ENCODE data around the gene PKNOX1.
"Not testable (repeated sequence)": the region's sequence is repeated elsewhere in the genome, so short reads cannot be mapped to it uniquely, and the experiment has no call there.

The PKNOX1 gene, protein sequence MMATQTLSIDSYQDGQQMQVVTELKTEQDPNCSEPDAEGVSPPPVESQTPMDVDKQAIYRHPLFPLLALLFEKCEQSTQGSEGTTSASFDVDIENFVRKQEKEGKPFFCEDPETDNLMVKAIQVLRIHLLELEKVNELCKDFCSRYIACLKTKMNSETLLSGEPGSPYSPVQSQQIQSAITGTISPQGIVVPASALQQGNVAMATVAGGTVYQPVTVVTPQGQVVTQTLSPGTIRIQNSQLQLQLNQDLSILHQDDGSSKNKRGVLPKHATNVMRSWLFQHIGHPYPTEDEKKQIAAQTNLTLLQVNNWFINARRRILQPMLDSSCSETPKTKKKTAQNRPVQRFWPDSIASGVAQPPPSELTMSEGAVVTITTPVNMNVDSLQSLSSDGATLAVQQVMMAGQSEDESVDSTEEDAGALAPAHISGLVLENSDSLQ

DNA sequence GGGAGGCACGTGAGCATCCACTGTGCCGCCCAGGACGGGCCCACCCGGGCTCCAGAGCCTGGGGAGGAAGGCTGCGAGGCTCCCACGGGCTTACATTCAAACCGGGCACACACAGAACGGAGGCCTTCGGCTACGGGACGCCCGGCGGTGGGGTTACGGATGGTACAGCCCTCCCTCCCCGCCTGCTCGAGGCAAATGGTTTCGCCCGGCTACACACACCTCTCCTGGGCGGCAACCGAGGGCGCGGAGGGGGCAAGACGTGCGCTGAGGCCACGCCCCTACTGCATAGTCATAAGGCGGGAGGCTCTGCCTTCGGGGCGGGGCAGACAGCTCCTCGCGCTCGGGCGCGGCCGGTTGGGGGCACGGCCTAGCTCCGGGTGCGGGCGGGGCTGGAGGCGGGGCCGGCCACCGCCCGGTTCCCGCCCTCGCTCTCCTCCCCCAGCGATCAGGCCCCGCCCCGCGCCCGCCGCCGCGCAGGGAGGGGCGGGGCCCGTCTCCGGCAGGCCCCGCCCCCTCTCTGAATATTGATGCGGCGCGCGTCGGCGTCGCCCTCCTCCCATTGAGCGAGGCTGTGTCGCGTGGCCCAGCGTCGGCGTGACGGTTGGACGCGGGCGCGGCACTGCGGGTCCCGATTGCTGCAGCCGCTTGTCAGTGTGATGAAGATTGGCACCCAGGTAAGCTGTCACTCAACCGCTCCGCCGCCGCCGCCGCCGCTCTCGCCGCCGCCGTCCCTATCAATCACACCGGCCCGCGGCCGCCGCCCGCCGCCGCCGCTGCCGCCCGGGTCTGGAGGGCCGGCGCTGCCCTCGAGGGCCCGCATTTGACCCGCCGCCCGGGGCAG is at the start of gene PKNOX1:
TSS of gene PKNOX1 (plus strand) at position 572 of the 841 bp plus-strand sequence. CDS start 29,820 bp downstream, outside the sequence.
- H3K4me1 ChIP-seq (ENCODE audit: insufficient read depth, low read length, poor library complexity, severe bottlenecking) = peaks cover 21% of the 10 kb centered on the region
- H3K9ac ChIP-seq (ENCODE audit: low read depth, low read length, poor library complexity, severe bottlenecking) = peak within 1 kb of the TSS; percentile 87
- no peaks in the 10 kb centered on the region for H3K9me3 ChIP-seq (ENCODE audit: insufficient read depth, low read depth, low read length)
- no peaks in the 10 kb centered on the region for H3F3A ChIP-seq (ENCODE audit: low read depth)
- peak within 1 kb of the TSS; percentile 95 for H2AFZ ChIP-seq (ENCODE audit: low read length)
- H3K79me2 ChIP-seq (ENCODE audit: insufficient read depth, low read length) = peaks cover 39% of the 10 kb centered on the region
- H3K36me3 ChIP-seq (ENCODE audit: insufficient read depth, low read length) = no peaks in the 10 kb centered on the region
- H3K9me2 ChIP-seq (replicated peaks; ENCODE audit: low read depth, low read length) = no peaks in the 10 kb centered on the region
- H3K4me2 ChIP-seq (ENCODE audit: low read depth, low read length, poor library complexity, severe bottlenecking) = peak within 1 kb of the TSS; percentile 93
- TF ChIP-seq EZH2phosphoT487 (IDR thresholded peaks at IDR 0.05; ENCODE audit: borderline replicate concordance) = no peak
- TF ChIP-seq, protein P1, sequence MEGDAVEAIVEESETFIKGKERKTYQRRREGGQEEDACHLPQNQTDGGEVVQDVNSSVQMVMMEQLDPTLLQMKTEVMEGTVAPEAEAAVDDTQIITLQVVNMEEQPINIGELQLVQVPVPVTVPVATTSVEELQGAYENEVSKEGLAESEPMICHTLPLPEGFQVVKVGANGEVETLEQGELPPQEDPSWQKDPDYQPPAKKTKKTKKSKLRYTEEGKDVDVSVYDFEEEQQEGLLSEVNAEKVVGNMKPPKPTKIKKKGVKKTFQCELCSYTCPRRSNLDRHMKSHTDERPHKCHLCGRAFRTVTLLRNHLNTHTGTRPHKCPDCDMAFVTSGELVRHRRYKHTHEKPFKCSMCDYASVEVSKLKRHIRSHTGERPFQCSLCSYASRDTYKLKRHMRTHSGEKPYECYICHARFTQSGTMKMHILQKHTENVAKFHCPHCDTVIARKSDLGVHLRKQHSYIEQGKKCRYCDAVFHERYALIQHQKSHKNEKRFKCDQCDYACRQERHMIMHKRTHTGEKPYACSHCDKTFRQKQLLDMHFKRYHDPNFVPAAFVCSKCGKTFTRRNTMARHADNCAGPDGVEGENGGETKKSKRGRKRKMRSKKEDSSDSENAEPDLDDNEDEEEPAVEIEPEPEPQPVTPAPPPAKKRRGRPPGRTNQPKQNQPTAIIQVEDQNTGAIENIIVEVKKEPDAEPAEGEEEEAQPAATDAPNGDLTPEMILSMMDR (conservative IDR thresholded peaks at IDR 0.05; ENCODE audit: low read length) = no peak
- H3K4me3 ChIP-seq (ENCODE audit: low read length, poor library complexity, severe bottlenecking) = peak within 1 kb of the TSS; percentile 82
- no peaks in the 10 kb centered on the region for H3K27me3 ChIP-seq (ENCODE audit: insufficient read depth, low read length, poor library complexity, severe bottlenecking)
- peaks cover 15% of the 10 kb centered on the region for H4K20me1 ChIP-seq (ENCODE audit: insufficient read depth, low read length, poor library complexity, severe bottlenecking)

DNA sequence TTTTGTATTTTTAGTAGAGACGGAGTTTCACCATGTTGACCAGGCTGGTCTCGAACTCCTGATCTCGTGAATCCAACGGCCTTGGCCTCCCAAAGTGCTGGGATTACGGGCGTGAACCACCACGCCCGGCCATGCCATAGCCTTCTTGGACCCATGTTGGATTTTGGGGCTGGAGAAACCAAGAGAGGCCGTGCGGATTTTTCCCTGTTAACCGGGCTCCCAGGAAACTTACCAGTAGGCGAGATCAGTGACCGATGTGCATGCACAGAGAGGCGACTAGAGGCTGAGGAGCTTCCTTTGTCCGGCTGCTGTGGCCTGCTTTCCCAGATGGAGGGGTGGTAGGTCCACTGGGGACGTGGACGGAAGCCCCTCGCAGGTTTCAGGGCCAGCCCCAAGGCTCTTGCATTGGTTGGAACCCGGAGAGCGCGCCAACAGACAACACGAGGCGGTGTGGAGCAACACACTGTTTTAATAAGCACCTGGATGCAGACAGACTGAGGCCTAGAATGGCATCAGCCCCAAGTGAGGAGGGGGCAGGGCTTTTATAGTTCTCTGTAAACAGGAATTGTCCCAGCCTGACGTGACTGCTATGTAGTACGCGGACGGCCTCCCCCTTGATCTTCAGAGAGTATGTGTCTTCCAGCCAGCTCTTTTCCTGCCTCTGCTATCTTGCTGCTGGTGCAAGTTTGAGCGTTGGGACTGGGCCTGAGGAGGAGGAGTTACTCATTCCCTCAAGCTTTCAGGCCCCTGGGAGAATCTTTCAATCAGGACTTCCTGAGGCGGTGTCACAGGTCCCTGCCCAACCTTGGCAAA is 49.0 kb upstream of the PKNOX1 start, which contains the start of gene ERVH48-1:
TSS of gene ERVH48-1 (minus strand) at position 517 of the 813 bp plus-strand sequence. CDS start 6,624 bp downstream, outside the sequence.
- peaks cover 23% of the 10 kb centered on the region for H3K4me1 ChIP-seq (ENCODE audit: insufficient read depth, low read length, poor library complexity, severe bottlenecking)
- peak within 1 kb of the TSS; percentile 47; the same call in 1 of the 2 replicates for H2AFZ ChIP-seq (ENCODE audit: low read length)
- no peaks in the 10 kb centered on the region for H4K20me1 ChIP-seq (ENCODE audit: insufficient read depth, low read length, poor library complexity, severe bottlenecking)
- TF ChIP-seq, protein P1 (conservative IDR thresholded peaks at IDR 0.05; ENCODE audit: low read length) = no peak
- TF ChIP-seq EZH2phosphoT487 (IDR thresholded peaks at IDR 0.05; ENCODE audit: borderline replicate concordance) = no peak
- H3K79me2 ChIP-seq (ENCODE audit: insufficient read depth, low read length) = no peaks in the 10 kb centered on the region; the same call in 1 of the 2 replicates
- H3K9me3 ChIP-seq (ENCODE audit: insufficient read depth, low read depth, low read length) = no peaks in the 10 kb centered on the region
- H3F3A ChIP-seq (ENCODE audit: low read depth) = no peaks in the 10 kb centered on the region
- peak within 1 kb of the TSS; percentile 72 for H3K4me2 ChIP-seq (ENCODE audit: low read depth, low read length, poor library complexity, severe bottlenecking)
- H3K9me2 ChIP-seq (replicated peaks; ENCODE audit: low read depth, low read length) = no peaks in the 10 kb centered on the region
- no peaks in the 10 kb centered on the region for H3K36me3 ChIP-seq (ENCODE audit: insufficient read depth, low read length)
- no peaks in the 10 kb centered on the region for H3K27me3 ChIP-seq (ENCODE audit: insufficient read depth, low read length, poor library complexity, severe bottlenecking)
- peak within 1 kb of the TSS; percentile 64 for H3K4me3 ChIP-seq (ENCODE audit: low read length, poor library complexity, severe bottlenecking)
- H3K9ac ChIP-seq (ENCODE audit: low read depth, low read length, poor library complexity, severe bottlenecking) = peak within 1 kb of the TSS; percentile 72

DNA sequence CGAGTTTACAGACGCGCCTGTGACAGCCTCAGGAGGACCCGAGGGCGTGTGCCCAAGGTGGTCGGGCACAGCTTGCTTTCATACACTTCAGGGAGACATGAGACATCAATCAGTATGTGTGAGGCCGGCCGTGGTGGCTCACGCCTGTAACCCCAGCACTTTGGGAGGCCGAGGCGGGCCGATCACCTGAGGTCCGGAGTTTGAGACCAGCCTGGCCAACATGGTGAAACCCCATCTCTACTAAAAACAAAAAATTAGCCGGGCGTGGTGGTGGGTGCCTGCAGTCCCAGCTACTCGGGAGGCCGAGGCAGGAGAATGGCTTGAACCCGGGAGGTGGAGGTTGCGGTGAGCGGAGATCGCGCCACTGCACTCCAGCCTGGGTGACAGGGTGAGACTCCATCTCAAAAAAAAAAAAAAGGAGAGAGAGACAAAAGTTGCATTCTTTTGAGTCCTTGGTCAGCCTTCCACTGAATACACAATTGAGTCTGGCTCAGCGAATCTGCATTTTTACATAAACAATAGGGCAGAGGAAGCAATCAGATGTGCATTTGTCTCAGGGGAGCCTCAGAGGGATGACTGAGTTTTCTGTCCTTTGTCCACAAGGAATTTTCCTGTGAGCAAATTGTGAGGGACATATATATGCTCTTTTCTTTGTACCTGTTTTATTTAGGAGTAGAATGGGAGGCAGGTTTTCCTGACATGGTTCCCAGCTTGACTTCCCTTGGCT is 46.7 kb upstream of the PKNOX1 start:
- not testable (repeated sequence) for H3K9me3 ChIP-seq (ENCODE audit: insufficient read depth, low read depth, low read length); H3K9me2 ChIP-seq (replicated peaks; ENCODE audit: low read depth, low read length); H3K4me3 ChIP-seq (ENCODE audit: low read length, poor library complexity, severe bottlenecking); H3K36me3 ChIP-seq (ENCODE audit: insufficient read depth, low read length); H3F3A ChIP-seq (ENCODE audit: low read depth); H3K9ac ChIP-seq (ENCODE audit: low read depth, low read length, poor library complexity, severe bottlenecking); H3K79me2 ChIP-seq (ENCODE audit: insufficient read depth, low read length); H4K20me1 ChIP-seq (ENCODE audit: insufficient read depth, low read length, poor library complexity, severe bottlenecking); H3K27me3 ChIP-seq (ENCODE audit: insufficient read depth, low read length, poor library complexity, severe bottlenecking); H2AFZ ChIP-seq (ENCODE audit: low read length); H3K4me2 ChIP-seq (ENCODE audit: low read depth, low read length, poor library complexity, severe bottlenecking)
- peaks cover 23% of the 10 kb centered on the region for H3K4me1 ChIP-seq (ENCODE audit: insufficient read depth, low read length, poor library complexity, severe bottlenecking)
